Muscle layer of duodenum (tissue), 2 donors: ENCODE measurements around the gene TUBG1.

Experiments used
- H3K27ac ChIP-seq: one replicate; pipeline ENCODE4 v1.7.0; 2013; ENCODE audit warnings: mild to moderate bottlenecking, low read length
- H3K27me3 ChIP-seq: one replicate; pipeline ENCODE4 v1.7.0; 2013; ENCODE audit warnings: low read depth, mild to moderate bottlenecking, control low read depth, low read length
- H3K36me3 ChIP-seq, 2 donors: one replicate each; pipeline ENCODE4 v1.7.0; 2013; ENCODE audit warnings: low read length in 2 of 2, control low read depth in 1 of 2, mild to moderate bottlenecking in 1 of 2; ENCODE audit not compliant: insufficient read depth in 2 of 2, control insufficient read depth in 1 of 2
- H3K4me1 ChIP-seq, 2 donors: one replicate each; pipeline ENCODE4 v1.7.0; 2013; ENCODE audit warnings: low read length in 2 of 2, mild to moderate bottlenecking in 2 of 2, control low read depth in 1 of 2, moderate library complexity in 1 of 2; ENCODE audit not compliant: insufficient read depth in 2 of 2, control insufficient read depth in 1 of 2
- H3K4me3 ChIP-seq, 2 donors: one replicate each; pipeline ENCODE4 v1.7.0; 2013; ENCODE audit warnings: low read length in 2 of 2, low read depth in 1 of 2, mild to moderate bottlenecking in 1 of 2
- H3K9me3 ChIP-seq, 2 donors: one replicate each; pipeline ENCODE4 v1.7.0; 2013; ENCODE audit warnings: low read length in 2 of 2, control low read depth in 1 of 2, mild to moderate bottlenecking in 1 of 2; ENCODE audit not compliant: control insufficient read depth in 1 of 2
- donor health status: healthy.

The TUBG1 gene

GRCh38 chr17:42632949-42633444, 23.5 kb downstream of the TUBG1 start:
- Histone ChIP-seq H3K4me3 (no peak overlapping the region), H3K27me3 (no peaks in the 10 kb centered on the region), H3K4me1 (no peaks in the 10 kb centered on the region), H3K9me3 (no peaks in the 10 kb centered on the region), H3K36me3 (no peaks in the 10 kb centered on the region), H3K27ac (no peak overlapping the region)

GRCh38 chr17:42639525-42640113, 30.1 kb downstream of the TUBG1 start:
- Histone ChIP-seq H3K27ac (no peak overlapping the region), H3K9me3 (no peaks in the 10 kb centered on the region), H3K4me1 (no peaks in the 10 kb centered on the region)

GRCh38 chr17:42640121-42640520, 30.6 kb downstream of the TUBG1 start:
- Histone ChIP-seq H3K27ac (no peak overlapping the region), H3K9me3 (no peaks in the 10 kb centered on the region), H3K27me3 (no peaks in the 10 kb centered on the region), H3K36me3 (no peaks in the 10 kb centered on the region), H3K4me1 (no peaks in the 10 kb centered on the region), H3K4me3 (no peak overlapping the region)

More at GRCh38 chr17:42639525-42640113, 30.1 kb downstream of the TUBG1 start:
- Histone ChIP-seq H3K36me3 (no peaks in the 10 kb centered on the region), H3K4me3 (no peak overlapping the region), H3K27me3 (no peaks in the 10 kb centered on the region)

GRCh38 chr17:42642336-42642735, 32.9 kb downstream of the TUBG1 start:
- H3K4me1 ChIP-seq, result no peaks in the 10 kb centered on the region
- no peaks in the 10 kb centered on the region for H3K36me3 ChIP-seq
- H3K27ac ChIP-seq, result no peak overlapping the region
- no peak overlapping the region for H3K4me3 ChIP-seq
- H3K27me3 ChIP-seq, result no peaks in the 10 kb centered on the region
- H3K9me3 ChIP-seq, result no peaks in the 10 kb centered on the region

GRCh38 chr17:42647778-42648177, 38.3 kb downstream of the TUBG1 start:
- Histone ChIP-seq H3K4me3 (no peak overlapping the region), H3K4me1 (no peaks in the 10 kb centered on the region), H3K27ac (no peak overlapping the region), H3K9me3 (no peaks in the 10 kb centered on the region), H3K36me3 (no peaks in the 10 kb centered on the region), H3K27me3 (no peaks in the 10 kb centered on the region)

GRCh38 chr17:42651392-42651791, 41.9 kb downstream of the TUBG1 start:
- Histone ChIP-seq H3K4me1 (no peaks in the 10 kb centered on the region), H3K27me3 (no peaks in the 10 kb centered on the region), H3K27ac (no peak overlapping the region), H3K4me3 (no peak overlapping the region), H3K9me3 (no peaks in the 10 kb centered on the region), H3K36me3 (no peaks in the 10 kb centered on the region)

- Histone ChIP-seq H3K27ac (peak overlapping the region; percentile 77), H3K36me3 (no peaks in the 10 kb centered on the region), H3K4me1 (no peaks in the 10 kb centered on the region), H3K9me3 (no peaks in the 10 kb centered on the region), H3K27me3 (no peaks in the 10 kb centered on the region), H3K4me3 (peak overlapping the region; percentile 54 to 58)
Observed at GRCh38 chr17:42653179-42654124, 44.0 kb downstream of the TUBG1 start.

- Histone ChIP-seq H3K27ac (no peak overlapping the region), H3K27me3 (no peaks in the 10 kb centered on the region), H3K4me3 (no peak overlapping the region), H3K36me3 (no peaks in the 10 kb centered on the region), H3K9me3 (no peaks in the 10 kb centered on the region), H3K4me1 (peaks cover 0 to 10% of the 10 kb centered on the region in 2 donors)
Observed at GRCh38 chr17:42655528-42655927, 46.0 kb downstream of the TUBG1 start.

- Histone ChIP-seq H3K9me3 (no peaks in the 10 kb centered on the region), H3K4me3 (no peak overlapping the region), H3K27ac (no peak overlapping the region), H3K27me3 (no peaks in the 10 kb centered on the region), H3K4me1 (peaks cover 0 to 12% of the 10 kb centered on the region in 2 donors), H3K36me3 (peaks cover 0 to 4% of the 10 kb centered on the region in 2 donors)
Observed at GRCh38 chr17:42657824-42658588, 48.5 kb downstream of the TUBG1 start.

GRCh38 chr17:42659079-42659931, 49.8 kb downstream of the TUBG1 start, which contains the start of gene TUBG2:
TUBG2 (plus strand) TSS chr17:42659284; CDS start chr17:42659504, 220 bp downstream.
- H3K27ac ChIP-seq, result peak within 1 kb of the TSS; percentile 23
- H3K9me3 ChIP-seq, result no peaks in the 10 kb centered on the region
- peaks cover 0 to 8% of the 10 kb centered on the region in 2 donors for H3K36me3 ChIP-seq
- no peaks in the 10 kb centered on the region for H3K27me3 ChIP-seq
- H3K4me3 ChIP-seq, result peak within 1 kb of the TSS; percentile 73 to 75
- peaks cover 0 to 12% of the 10 kb centered on the region in 2 donors for H3K4me1 ChIP-seq
